HG03159 (cell line): Measurements from ENCODE around the gene CEP63.
A peak's percentile ranks its signal among the peaks of the same experiment; 100 is the strongest.
"Not testable (repeated sequence)": the region's sequence is repeated elsewhere in the genome, so short reads cannot be mapped to it uniquely, and the experiment has no call there.

Source experiments
- ATAC-seq: cut with Tn5 transposase; IDR thresholded peaks from one replicate; pipeline ENCODE4 v1.9.1; 2021; ENCODE audit warnings: mild to moderate bottlenecking, moderate library complexity; ENCODE audit not compliant: unreplicated experiment

Gene CEP63

GRCh38 chr3:134567605-134568004 is 81.7 kb downstream of the CEP63 start:
- ATAC-seq, result no peak

- ATAC-seq, result no peak
Measured at GRCh38 chr3:134568790-134569189, 82.9 kb downstream of the CEP63 start.

- ATAC-seq, result not testable (repeated sequence)
Measured at GRCh38 chr3:134569899-134570298, 84.0 kb downstream of the CEP63 start.

GRCh38 chr3:134576426-134576825 is 90.6 kb downstream of the CEP63 start:
- no peak for ATAC-seq

GRCh38 chr3:134576831-134577230 is 91.0 kb downstream of the CEP63 start:
- no peak for ATAC-seq

GRCh38 chr3:134579141-134579665 is 93.3 kb downstream of the CEP63 start:
- no peak for ATAC-seq

GRCh38 chr3:134590766-134591165 is 104.9 kb downstream of the CEP63 start:
- ATAC-seq, result no peak

GRCh38 chr3:134592806-134593205 is 106.9 kb downstream of the CEP63 start:
- ATAC-seq, result no peak

GRCh38 chr3:134594331-134594741 is 108.5 kb downstream of the CEP63 start:
- ATAC-seq, result no peak

GRCh38 chr3:134594986-134595385 is 109.1 kb downstream of the CEP63 start:
- not testable (repeated sequence) for ATAC-seq

- ATAC-seq, result no peak
Measured at GRCh38 chr3:134597390-134597970, 111.6 kb downstream of the CEP63 start.

- no peak for ATAC-seq
Measured at GRCh38 chr3:134598763-134599545, 113.1 kb downstream of the CEP63 start.

- ATAC-seq, result no peak
Measured at GRCh38 chr3:134600206-134600605, 114.3 kb downstream of the CEP63 start.

- ATAC-seq, result peak; percentile 70
Measured at GRCh38 chr3:134600685-134601463, 115.0 kb downstream of the CEP63 start.

- no peak for ATAC-seq
Measured at GRCh38 chr3:134601539-134602439, 115.9 kb downstream of the CEP63 start.

- ATAC-seq, result no peak
Measured at GRCh38 chr3:134602440-134602814, 116.6 kb downstream of the CEP63 start.

- no peak for ATAC-seq
Measured at GRCh38 chr3:134603480-134603879, 117.6 kb downstream of the CEP63 start.

GRCh38 chr3:134603956-134604355 is 118.1 kb downstream of the CEP63 start:
- ATAC-seq, result no peak

- ATAC-seq, result no peak
Measured at GRCh38 chr3:134605556-134605955, 119.7 kb downstream of the CEP63 start.
